ENCODE measurements around the gene CEP126. TPM values are rescaled to one million over a fixed set of nuclear protein-coding genes. Genes with fewer than 3 reads are reported as not detected.

Gene CEP126
- total RNA-seq, 1 donor from 2014 or later, result 9.6 TPM

- no peak for DNase-seq (ENCODE audit: extremely low spot score in 2 of 2)
- TF ChIP-seq POLR2A (IDR thresholded peaks at IDR 0.05), result no peak
- TF ChIP-seq, protein P1, sequence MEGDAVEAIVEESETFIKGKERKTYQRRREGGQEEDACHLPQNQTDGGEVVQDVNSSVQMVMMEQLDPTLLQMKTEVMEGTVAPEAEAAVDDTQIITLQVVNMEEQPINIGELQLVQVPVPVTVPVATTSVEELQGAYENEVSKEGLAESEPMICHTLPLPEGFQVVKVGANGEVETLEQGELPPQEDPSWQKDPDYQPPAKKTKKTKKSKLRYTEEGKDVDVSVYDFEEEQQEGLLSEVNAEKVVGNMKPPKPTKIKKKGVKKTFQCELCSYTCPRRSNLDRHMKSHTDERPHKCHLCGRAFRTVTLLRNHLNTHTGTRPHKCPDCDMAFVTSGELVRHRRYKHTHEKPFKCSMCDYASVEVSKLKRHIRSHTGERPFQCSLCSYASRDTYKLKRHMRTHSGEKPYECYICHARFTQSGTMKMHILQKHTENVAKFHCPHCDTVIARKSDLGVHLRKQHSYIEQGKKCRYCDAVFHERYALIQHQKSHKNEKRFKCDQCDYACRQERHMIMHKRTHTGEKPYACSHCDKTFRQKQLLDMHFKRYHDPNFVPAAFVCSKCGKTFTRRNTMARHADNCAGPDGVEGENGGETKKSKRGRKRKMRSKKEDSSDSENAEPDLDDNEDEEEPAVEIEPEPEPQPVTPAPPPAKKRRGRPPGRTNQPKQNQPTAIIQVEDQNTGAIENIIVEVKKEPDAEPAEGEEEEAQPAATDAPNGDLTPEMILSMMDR (IDR thresholded peaks at IDR 0.05), result no peak
- no peak for TF ChIP-seq POLR2AphosphoS5 (IDR thresholded peaks at IDR 0.05; ENCODE audit: insufficient read depth in 1 of 2, low read depth in 1 of 2)
- H3K27me3 ChIP-seq, result no peaks in the 10 kb centered on the region
- intact Hi-C loops (cut with DNase I), result no loop called here
- no peak overlapping the region for H3K27ac ChIP-seq
- H3K4me3 ChIP-seq, result no peak overlapping the region
- no peaks in the 10 kb centered on the region for H3K36me3 ChIP-seq
- no peaks in the 10 kb centered on the region for H3K4me1 ChIP-seq
- no peaks in the 10 kb centered on the region for H3K9me3 ChIP-seq
Measured at GRCh38 chr11:101894505-101894904, 20.3 kb upstream of the CEP126 start.

GRCh38 chr11:101907815-101908214 lies 7.0 kb upstream of the CEP126 start:
- no peak overlapping the region for H3K4me3 ChIP-seq
- peaks cover 5% of the 10 kb centered on the region for H3K4me1 ChIP-seq
- DNase-seq (ENCODE audit: extremely low spot score in 2 of 2), result no peak
- intact Hi-C loops (cut with DNase I), result no loop called here
- TF ChIP-seq, protein P1 (IDR thresholded peaks at IDR 0.05), result no peak
- no peak for TF ChIP-seq POLR2AphosphoS5 (IDR thresholded peaks at IDR 0.05; ENCODE audit: insufficient read depth in 1 of 2, low read depth in 1 of 2)
- TF ChIP-seq POLR2A (IDR thresholded peaks at IDR 0.05), result no peak
- H3K9me3 ChIP-seq, result no peaks in the 10 kb centered on the region
- H3K27me3 ChIP-seq, result no peaks in the 10 kb centered on the region
- H3K36me3 ChIP-seq, result no peaks in the 10 kb centered on the region
- no peak overlapping the region for H3K27ac ChIP-seq

GRCh38 chr11:101909087-101909486 lies 5.7 kb upstream of the CEP126 start:
- Histone ChIP-seq H3K9me3 (no peaks in the 10 kb centered on the region), H3K4me3 (no peak overlapping the region), H3K27me3 (no peaks in the 10 kb centered on the region), H3K36me3 (no peaks in the 10 kb centered on the region), H3K27ac (peak overlapping the region; percentile 65), H3K4me1 (peaks cover 5% of the 10 kb centered on the region)
- no peak for DNase-seq (ENCODE audit: extremely low spot score in 2 of 2)
- TF ChIP-seq POLR2A (IDR thresholded peaks at IDR 0.05) (no peak), POLR2AphosphoS5 (IDR thresholded peaks at IDR 0.05; ENCODE audit: insufficient read depth in 1 of 2, low read depth in 1 of 2) (no peak)
- TF ChIP-seq, protein P1 (IDR thresholded peaks at IDR 0.05), result no peak
- intact Hi-C loops (cut with DNase I), result no loop called here

- TF ChIP-seq POLR2A (IDR thresholded peaks at IDR 0.05) (no peak), POLR2AphosphoS5 (IDR thresholded peaks at IDR 0.05; ENCODE audit: insufficient read depth in 1 of 2, low read depth in 1 of 2) (no peak)
- TF ChIP-seq, protein P1 (IDR thresholded peaks at IDR 0.05), result no peak
- no peaks in the 10 kb centered on the region for H3K9me3 ChIP-seq
- no peak for DNase-seq (ENCODE audit: extremely low spot score in 2 of 2)
- intact Hi-C loops (cut with DNase I), result no loop called here
- H3K4me1 ChIP-seq, result peaks cover 5% of the 10 kb centered on the region
- H3K4me3 ChIP-seq, result no peak overlapping the region
- H3K27ac ChIP-seq, result peak overlapping the region; percentile 88
- no peaks in the 10 kb centered on the region for H3K36me3 ChIP-seq
- no peaks in the 10 kb centered on the region for H3K27me3 ChIP-seq
Measured at GRCh38 chr11:101912823-101913284, 2.0 kb upstream of the CEP126 start.

- intact Hi-C loops (cut with DNase I), result no loop called here
Measured at GRCh38 chr11:101913656-101914055, 1.2 kb upstream of the CEP126 start.

More at GRCh38 chr11:101913656-101914055, 1.2 kb upstream of the CEP126 start:
- Histone ChIP-seq H3K27me3 (no peaks in the 10 kb centered on the region), H3K4me3 (peak overlapping the region in 1 of 2 donors; percentile 70), H3K36me3 (no peaks in the 10 kb centered on the region), H3K9me3 (no peaks in the 10 kb centered on the region), H3K27ac (peak overlapping the region; percentile 88), H3K4me1 (peaks cover 5% of the 10 kb centered on the region)
- DNase-seq (ENCODE audit: extremely low spot score in 2 of 2), result no peak
- no peak for TF ChIP-seq POLR2AphosphoS5 (IDR thresholded peaks at IDR 0.05; ENCODE audit: insufficient read depth in 1 of 2, low read depth in 1 of 2)
